HPDE6-E6E7 (cell line): ENCODE results near the gene NME1.
"Not testable (repeated sequence)": the region's sequence is repeated elsewhere in the genome, so short reads cannot be mapped to it uniquely, and the experiment has no call there.

Experiments used
- DNase-seq: peaks from one replicate; pipeline ENCODE4 v3.0.0; 2011; ENCODE audit warnings: missing footprints; ENCODE audit errors: extremely low spot score

Gene NME1

GRCh38 chr17:51144266-51145022 is 8.9 kb upstream of the NME1 start:
- no peak for DNase-seq

GRCh38 chr17:51147650-51148049 is 5.7 kb upstream of the NME1 start:
- no peak for DNase-seq

GRCh38 chr17:51149163-51149562 is 4.2 kb upstream of the NME1 start:
- DNase-seq, result no peak

GRCh38 chr17:51150932-51151331 is 2.4 kb upstream of the NME1 start:
- DNase-seq, result no peak

- DNase-seq, result no peak
Measured at GRCh38 chr17:51152766-51153209, 571 bp upstream of the NME1 start.

GRCh38 chr17:51154176-51154575 is 817 bp downstream of the NME1 start:
- no peak for DNase-seq

GRCh38 chr17:51155416-51155815 is 2.1 kb downstream of the NME1 start:
- DNase-seq, result no peak

GRCh38 chr17:51159604-51160003 is 6.2 kb downstream of the NME1 start:
- no peak for DNase-seq

- DNase-seq, result no peak
Measured at GRCh38 chr17:51161541-51161940, 8.2 kb downstream of the NME1 start.

- no peak for DNase-seq
Measured at GRCh38 chr17:51164911-51165679, 11.7 kb downstream of the NME1 start.

- DNase-seq, result no peak
Measured at GRCh38 chr17:51165680-51166197, 12.4 kb downstream of the NME1 start.

GRCh38 chr17:51166198-51166986 is 13.0 kb downstream of the NME1 start, which contains the start of gene NME2:
TSS of gene NME2 (plus strand) at chr17:51166411. CDS start at chr17:51166831, 420 bp downstream.
- peak; percentile 93 for DNase-seq

- peak; percentile 64 for DNase-seq
Measured at GRCh38 chr17:51166987-51167931, 13.9 kb downstream of the NME1 start.

GRCh38 chr17:51169340-51169739 is 16.0 kb downstream of the NME1 start:
- DNase-seq, result no peak

- no peak for DNase-seq
Measured at GRCh38 chr17:51170736-51171135, 17.4 kb downstream of the NME1 start.

- not testable (repeated sequence) for DNase-seq
Measured at GRCh38 chr17:51172030-51172429, 18.7 kb downstream of the NME1 start.

GRCh38 chr17:51180486-51180885 is 27.1 kb downstream of the NME1 start:
- DNase-seq, result no peak

GRCh38 chr17:51184124-51184523 is 30.8 kb downstream of the NME1 start:
- no peak for DNase-seq

GRCh38 chr17:51185763-51186332 is 32.5 kb downstream of the NME1 start:
- DNase-seq, result no peak

GRCh38 chr17:51188271-51188833 is 35.0 kb downstream of the NME1 start:
- no peak for DNase-seq
